NCI-H1105 treated with DMSO at 0.1 percent for 48 hours (cell line): Measurements from ENCODE around the gene DDC.
"Not testable (repeated sequence)": the region's sequence is repeated elsewhere in the genome, so short reads cannot be mapped to it uniquely, and the experiment has no call there.

ENCODE experiments used
- DNase-seq: peaks from one replicate; lab custom pipeline; 2025; lab: John Stamatoyannopoulos, UW

The DDC gene

GRCh38 chr7:50555594-50556140, 9.5 kb downstream of the DDC start:
- no peak for DNase-seq

GRCh38 chr7:50554431-50555322, 10.5 kb downstream of the DDC start:
- no peak for DNase-seq

GRCh38 chr7:50553973-50554372, 11.2 kb downstream of the DDC start:
- DNase-seq = no peak

- no peak for DNase-seq
Observed at GRCh38 chr7:50552921-50553320, 12.3 kb downstream of the DDC start.

GRCh38 chr7:50552139-50552538, 13.1 kb downstream of the DDC start:
- DNase-seq = peak; percentile 96

GRCh38 chr7:50545613-50546012, 19.6 kb downstream of the DDC start:
- not testable (repeated sequence) for DNase-seq

- no peak for DNase-seq
Observed at GRCh38 chr7:50544992-50545391, 20.2 kb downstream of the DDC start.

- no peak for DNase-seq
Observed at GRCh38 chr7:50543776-50544442, 21.3 kb downstream of the DDC start.

GRCh38 chr7:50542132-50542531, 23.1 kb downstream of the DDC start:
- no peak for DNase-seq

GRCh38 chr7:50540785-50541579, 24.2 kb downstream of the DDC start:
- no peak for DNase-seq

- no peak for DNase-seq
Observed at GRCh38 chr7:50539725-50540124, 25.5 kb downstream of the DDC start.

GRCh38 chr7:50538478-50538877, 26.7 kb downstream of the DDC start:
- DNase-seq = no peak

- no peak for DNase-seq
Observed at GRCh38 chr7:50537417-50537816, 27.8 kb downstream of the DDC start.

GRCh38 chr7:50535291-50535711, 29.9 kb downstream of the DDC start:
- DNase-seq = not testable (repeated sequence)

- no peak for DNase-seq
Observed at GRCh38 chr7:50534690-50535290, 30.4 kb downstream of the DDC start.

- no peak for DNase-seq
Observed at GRCh38 chr7:50533866-50534265, 31.3 kb downstream of the DDC start.

GRCh38 chr7:50531928-50532327, 33.3 kb downstream of the DDC start:
- peak; percentile 97 for DNase-seq

GRCh38 chr7:50531401-50531911, 33.7 kb downstream of the DDC start:
- DNase-seq = peak; percentile 97

GRCh38 chr7:50530766-50531165, 34.4 kb downstream of the DDC start:
- DNase-seq = no peak

GRCh38 chr7:50529093-50529862, 35.9 kb downstream of the DDC start:
- no peak for DNase-seq
